ENCODE results near the gene DDX60. TPM values are rescaled to one million over a fixed set of nuclear protein-coding genes. Genes with fewer than 3 reads are reported as not detected.

DDX60 gene
- total RNA-seq, 2 experiments from 2014 or later = not detected

- intact Hi-C loops (cut with micrococcal nuclease; ENCODE audit: unreplicated experiment) = no loop called here
- no peak overlapping the region for H3K4me3 ChIP-seq (ENCODE audit: low read depth, low read length, poor library complexity, severe bottlenecking)
- H3K27ac ChIP-seq (ENCODE audit: low read depth, low read length, poor library complexity, severe bottlenecking) = no peak overlapping the region
- DNase-seq (ENCODE audit: low spot score) = no peak
- CTCF ChIA-PET (ENCODE audit: unreplicated experiment) = no interaction called here
- H3K9me3 ChIP-seq (ENCODE audit: low read length) = 0 out of 2 replicates have a peak, but pooled peaks cover 5% of the 10 kb centered on the region
- TF ChIP-seq EZH2phosphoT487 (IDR thresholded peaks at IDR 0.05; ENCODE audit: borderline replicate concordance, low read depth, low read length) = no peak
- TF ChIP-seq CTCF (conservative IDR thresholded peaks at IDR 0.05; ENCODE audit: low read length) = no peak
- POLR2A ChIA-PET = no interaction called here
- no peaks in the 10 kb centered on the region for H3K79me2 ChIP-seq (ENCODE audit: insufficient read depth, low read depth, low read length)
- H3K4me1 ChIP-seq (ENCODE audit: insufficient read depth, low read length, poor library complexity, severe bottlenecking) = no peaks in the 10 kb centered on the region
- H2AFZ ChIP-seq (ENCODE audit: low read length) = no peak overlapping the region
- H3K4me2 ChIP-seq (ENCODE audit: low read length) = no peak overlapping the region
- no peaks in the 10 kb centered on the region for H4K20me1 ChIP-seq (ENCODE audit: insufficient read depth, low read length)
- no peaks in the 10 kb centered on the region for H3K36me3 ChIP-seq (ENCODE audit: insufficient read depth, low read length)
- no TSS peak for BruUV-seq (replicated peaks)
- no peaks in the 10 kb centered on the region for H3K9me2 ChIP-seq (ENCODE audit: insufficient read depth, low read length)
These were observed 117.9 kb downstream of the DDX60 start for GRCh38 chr4:168200685-168201084.

GRCh38 chr4:168199260-168199957 is 119.1 kb downstream of the DDX60 start:
- no peaks in the 10 kb centered on the region for H3K36me3 ChIP-seq (ENCODE audit: insufficient read depth, low read length)
- ChIA-PET POLR2A (no interaction called here), CTCF (ENCODE audit: unreplicated experiment) (no interaction called here)
- DNase-seq (ENCODE audit: low spot score) = no peak
- H3K9me2 ChIP-seq (ENCODE audit: insufficient read depth, low read length) = no peaks in the 10 kb centered on the region
- H3K4me3 ChIP-seq (ENCODE audit: low read depth, low read length, poor library complexity, severe bottlenecking) = no peak overlapping the region
- H3K79me2 ChIP-seq (ENCODE audit: insufficient read depth, low read depth, low read length) = no peaks in the 10 kb centered on the region
- H3K27ac ChIP-seq (ENCODE audit: low read depth, low read length, poor library complexity, severe bottlenecking) = no peak overlapping the region
- no peaks in the 10 kb centered on the region for H4K20me1 ChIP-seq (ENCODE audit: insufficient read depth, low read length)
- no TSS peak for BruUV-seq (replicated peaks)
- H3K4me2 ChIP-seq (ENCODE audit: low read length) = no peak overlapping the region
- TF ChIP-seq CTCF (conservative IDR thresholded peaks at IDR 0.05; ENCODE audit: low read length) (no peak), EZH2phosphoT487 (IDR thresholded peaks at IDR 0.05; ENCODE audit: borderline replicate concordance, low read depth, low read length) (no peak)
- H2AFZ ChIP-seq (ENCODE audit: low read length) = no peak overlapping the region
- intact Hi-C loops (cut with micrococcal nuclease; ENCODE audit: unreplicated experiment) = no loop called here
- H3K9me3 ChIP-seq (ENCODE audit: low read length) = 0 out of 2 replicates have a peak, but pooled peaks cover 5% of the 10 kb centered on the region
- no peaks in the 10 kb centered on the region for H3K4me1 ChIP-seq (ENCODE audit: insufficient read depth, low read length, poor library complexity, severe bottlenecking)

GRCh38 chr4:168197926-168198325 is 120.6 kb downstream of the DDX60 start:
- CTCF ChIA-PET (ENCODE audit: unreplicated experiment) = no interaction called here
- POLR2A ChIA-PET = interaction anchor here (0.7 kb wide), 1 partner anchor 1152 kb away, joined by 4 read pairs; no protein-coding TSS in a partner anchor
- BruUV-seq (replicated peaks) = no TSS peak
- Histone ChIP-seq H3K36me3 (ENCODE audit: insufficient read depth, low read length) (no peaks in the 10 kb centered on the region), H4K20me1 (ENCODE audit: insufficient read depth, low read length) (no peaks in the 10 kb centered on the region), H3K4me2 (ENCODE audit: low read length) (no peak overlapping the region), H2AFZ (ENCODE audit: low read length) (no peak overlapping the region), H3K4me1 (ENCODE audit: insufficient read depth, low read length, poor library complexity, severe bottlenecking) (no peaks in the 10 kb centered on the region), H3K9me3 (ENCODE audit: low read length) (no peaks in the 10 kb centered on the region), H3K79me2 (ENCODE audit: insufficient read depth, low read depth, low read length) (no peaks in the 10 kb centered on the region), H3K9me2 (ENCODE audit: insufficient read depth, low read length) (no peaks in the 10 kb centered on the region), H3K4me3 (ENCODE audit: low read depth, low read length, poor library complexity, severe bottlenecking) (no peak overlapping the region), H3K27ac (ENCODE audit: low read depth, low read length, poor library complexity, severe bottlenecking) (no peak overlapping the region)
- TF ChIP-seq EZH2phosphoT487 (IDR thresholded peaks at IDR 0.05; ENCODE audit: borderline replicate concordance, low read depth, low read length) (no peak), CTCF (conservative IDR thresholded peaks at IDR 0.05; ENCODE audit: low read length) (no peak)
- intact Hi-C loops (cut with micrococcal nuclease; ENCODE audit: unreplicated experiment) = no loop called here
- DNase-seq (ENCODE audit: low spot score) = no peak
